GM12872 (cell line): ENCODE data around the gene DZIP1L.

Experiments used
- CTCF ChIP-seq: IDR thresholded peaks from 3 replicates; pipeline ENCODE4 v1.5.1; 2011; ENCODE audit warnings: low read depth, mild to moderate bottlenecking, low read length, moderate library complexity; ENCODE audit not compliant: insufficient read depth

Gene DZIP1L

DNA sequence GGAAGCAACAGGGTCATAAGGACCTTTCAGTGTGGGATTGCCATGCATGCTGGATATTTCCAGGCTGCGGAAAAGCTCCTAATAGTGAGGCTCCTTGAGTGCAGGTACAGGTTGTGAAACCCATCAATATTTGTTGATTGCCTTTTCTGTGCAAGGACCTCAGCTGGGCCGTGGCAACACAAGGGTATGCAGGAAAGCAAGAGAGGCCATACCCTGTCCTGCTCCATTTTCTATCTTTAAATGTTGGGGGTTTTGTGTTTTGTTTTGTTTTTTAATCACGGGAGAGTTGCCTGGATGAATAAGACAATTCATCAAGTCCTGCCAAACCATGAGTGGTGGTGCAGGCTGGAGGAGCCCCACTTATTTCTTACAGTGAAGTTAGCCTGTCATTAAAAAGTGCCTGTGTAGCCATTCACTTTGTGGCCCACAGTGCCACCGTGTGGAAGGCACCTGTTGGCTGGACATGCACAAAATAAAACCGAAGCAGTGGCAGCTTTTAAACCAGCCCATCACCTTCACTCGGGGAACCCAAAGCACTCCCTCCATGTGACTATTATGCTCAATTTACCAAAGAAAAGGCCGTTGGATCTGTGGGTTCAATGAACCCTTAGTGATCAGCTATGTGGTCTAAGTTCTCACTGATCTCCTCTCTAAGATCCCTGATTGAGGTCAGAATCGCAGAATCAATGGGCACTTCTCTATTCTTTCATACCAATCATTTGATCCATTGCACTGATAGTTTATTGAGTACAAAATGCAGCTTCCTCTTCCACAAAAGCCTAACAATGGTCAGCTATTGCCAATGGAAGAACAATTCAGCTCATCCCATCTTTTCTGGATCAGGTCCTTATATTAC, 63.2 kb downstream of the DZIP1L start:
- peak; percentile 81 for TF ChIP-seq CTCF

GRCh38 chr3:138049157-138049919, 66.1 kb downstream of the DZIP1L start:
- peak; percentile 21; the same call in 1 of the 3 replicates for TF ChIP-seq CTCF

DNA sequence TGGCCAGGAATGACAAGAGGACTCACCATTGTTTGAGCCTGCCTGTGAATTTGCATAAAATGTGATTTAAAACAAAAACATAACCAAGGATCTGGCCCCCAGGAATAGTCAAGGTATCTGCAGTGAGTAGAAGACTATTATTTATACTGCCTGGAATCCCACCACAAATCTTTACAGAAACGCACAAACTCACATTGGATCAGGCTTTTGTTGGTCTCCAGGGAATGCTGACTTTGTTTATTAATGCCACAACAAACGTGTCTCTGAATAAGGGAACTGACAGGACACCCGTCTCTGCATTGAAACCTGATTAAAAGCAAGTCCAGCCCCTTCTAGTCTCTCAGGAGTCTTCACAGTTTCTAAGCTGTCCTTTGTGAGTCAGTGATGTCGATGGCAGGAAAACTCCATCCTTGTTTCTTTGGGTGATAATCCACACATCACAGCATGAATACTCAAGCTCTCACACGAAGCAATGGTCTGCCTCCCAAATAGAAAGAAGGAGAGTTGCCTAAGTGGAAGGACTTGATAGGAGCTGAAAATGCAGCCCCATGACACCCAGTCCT, 67.7 kb downstream of the DZIP1L start:
- no peak for TF ChIP-seq CTCF

DNA sequence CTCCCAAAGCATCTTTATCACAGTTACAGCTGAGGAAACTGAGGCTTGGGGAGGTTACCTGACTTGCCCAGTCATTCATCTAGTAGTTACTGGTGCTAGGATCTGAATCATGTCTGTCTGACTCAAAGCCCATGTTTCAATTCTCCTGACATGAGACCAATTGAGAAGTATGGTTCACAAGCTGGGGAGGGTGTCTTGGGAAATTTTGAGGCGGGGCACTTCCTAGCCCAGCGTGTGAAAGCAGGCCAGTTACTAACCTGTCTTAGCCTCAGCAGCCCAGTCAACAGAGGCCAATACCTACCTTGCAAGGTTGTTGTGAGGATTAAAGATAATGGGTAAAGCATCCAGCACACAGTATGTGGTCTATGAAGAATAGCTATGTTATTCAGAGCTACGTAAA, 68.5 kb downstream of the DZIP1L start:
- no peak for TF ChIP-seq CTCF

DNA sequence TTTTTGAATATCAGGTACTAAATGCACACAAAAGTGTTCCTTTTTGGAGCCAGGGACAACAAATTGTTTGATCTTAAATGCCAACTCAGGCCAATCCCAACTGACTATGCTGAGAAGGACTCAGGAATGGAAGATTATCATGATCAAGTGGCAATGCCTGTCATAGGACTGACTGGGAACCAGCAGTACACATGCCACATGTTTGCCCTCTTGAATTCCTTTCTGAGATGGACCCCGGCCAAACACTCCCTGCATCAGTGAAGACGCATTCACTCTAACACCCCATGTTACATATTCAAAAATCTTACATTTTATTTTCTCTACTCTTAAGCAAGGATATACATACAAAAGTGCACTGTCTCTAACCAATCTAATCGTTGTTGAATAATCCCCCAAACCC, 69.3 kb downstream of the DZIP1L start:
- no peak for TF ChIP-seq CTCF

GRCh38 chr3:138043266-138044029, 72.0 kb downstream of the DZIP1L start:
- TF ChIP-seq CTCF, result no peak

- no peak for TF ChIP-seq CTCF
Measured at GRCh38 chr3:138042043-138042442, 73.4 kb downstream of the DZIP1L start.
